K562 (cell line): ENCODE data around the gene CBFA2T2. TPM values are rescaled to one million over a fixed set of nuclear protein-coding genes. Genes with fewer than 3 reads are reported as not detected.

Experiments used
- ATAC-seq: fragments of 200-7000 bp; cut with Tn5 transposase; 3 replicates; pipeline ENCODE4 v1.9.1; 2020; ENCODE audit warnings: moderate library complexity
- BruUV-seq: library from RNA; stranded (reverse); fragments of 400-500 nt; replicated peaks from 2 replicates; lab custom pipeline; 2021; lab: Mats Ljungman, UMichigan
- CTCF ChIA-PET: fragments of 300-600 bp; formaldehyde crosslinking; extraction: SDS; loops from one replicate; lab custom pipeline; 2021; ENCODE audit warnings: low intra/inter-chr PET ratio; lab: Yijun Ruan, JAX
- POLR2A ChIA-PET: fragments of 300-600, 350-650 bp; sonication (Branson Sonifier 250); formaldehyde crosslinking; extraction: SDS; loops from one replicate; lab custom pipeline; 2021; ENCODE audit warnings: antibody characterized with exemption, inconsistent platforms; lab: Yijun Ruan, JAX
- DNase-seq, 4 experiments: peaks; one replicate each; pipeline versions ENCODE4 v3.0.0 to v3.0.0-alpha.2; 2011 to 2018; ENCODE audit warnings: low spot score in 3 of 4, mixed read lengths in 3 of 4; ENCODE audit errors: extremely low read depth in 1 of 4
- FAIRE-seq: peaks from 2 replicates; lab custom pipeline; 2011; peaks lifted over from hg19 to GRCh38; lab: Jason Lieb, UNC
- H2AFZ ChIP-seq: 2 replicates; pipeline ENCODE4 v1.6.0; 2011; ENCODE audit warnings: low read depth, low read length, control low read depth, inconsistent platforms
- H3K27ac ChIP-seq: fragments of 200-600 bp; 3 replicates; pipeline ENCODE4 v1.8.0; 2011; ENCODE audit warnings: low read depth, mild to moderate bottlenecking, control low read depth, inconsistent platforms, low read length, moderate library complexity, mixed read lengths; ENCODE audit errors: extremely low read depth
- H3K27me3 ChIP-seq, 2 experiments: fragments of 300-600 bp in 1 of 2; 2 replicates in 1 of 2; 3 replicates in 1 of 2; pipeline versions ENCODE4 v1.6.0 to v1.8.0; 2011; ENCODE audit warnings: inconsistent platforms in 2 of 2, low read length in 2 of 2, mild to moderate bottlenecking in 1 of 2, mixed read lengths in 1 of 2, moderate library complexity in 1 of 2; ENCODE audit not compliant: control insufficient read depth in 2 of 2, insufficient read depth in 2 of 2
- H3K36me3 ChIP-seq: fragments of 300-600 bp; 3 replicates; pipeline ENCODE4 v1.8.0; 2011; ENCODE audit warnings: mild to moderate bottlenecking, low read length, inconsistent platforms; ENCODE audit not compliant: control insufficient read depth, insufficient read depth
- H3K4me1 ChIP-seq, 2 experiments: fragments of 200-600 bp in 1 of 2; replicated peaks in 1 of 2; 2 replicates in 1 of 2; 3 replicates in 1 of 2; pipeline versions ENCODE4 v1.5.1 to v1.8.0; 2011; ENCODE audit warnings: inconsistent platforms in 2 of 2, low read length in 2 of 2, mild to moderate bottlenecking in 1 of 2, mixed read lengths in 1 of 2, moderate library complexity in 1 of 2; ENCODE audit not compliant: control insufficient read depth in 2 of 2, insufficient read depth in 2 of 2
- H3K4me2 ChIP-seq: 2 replicates; pipeline ENCODE4 v1.6.1; 2011; ENCODE audit warnings: low read length, control low read depth, inconsistent platforms, mixed read lengths; ENCODE audit not compliant: insufficient read depth
- H3K4me3 ChIP-seq: fragments of 200-600 bp; sonication (generic), shearing (Covaris generic); 2 replicates; pipeline ENCODE4 v1.5.1; 2016; ENCODE audit warnings: control low read depth, inconsistent platforms
- H3K79me2 ChIP-seq: fragments of 200-600 bp; 3 replicates; pipeline ENCODE4 v1.8.0; 2011; ENCODE audit warnings: low read length, inconsistent platforms; ENCODE audit not compliant: control insufficient read depth, insufficient read depth
- H3K9ac ChIP-seq, 2 experiments: 2 replicates each; pipeline versions ENCODE4 v1.6.0 to v1.6.1; 2011; ENCODE audit warnings: low read depth in 2 of 2, low read length in 2 of 2, control low read depth in 1 of 2, inconsistent platforms in 1 of 2, mild to moderate bottlenecking in 1 of 2, mixed read lengths in 1 of 2; ENCODE audit not compliant: insufficient read depth in 1 of 2
- H3K9me1 ChIP-seq: one replicate; pipeline ENCODE4 v1.6.0; 2011; ENCODE audit warnings: inconsistent platforms, mild to moderate bottlenecking, low read length, moderate library complexity; ENCODE audit not compliant: control insufficient read depth, insufficient read depth
- H3K9me3 ChIP-seq: replicated peaks from 2 replicates; pipeline ENCODE4 v1.5.1; 2011; ENCODE audit warnings: low read depth, low read length, inconsistent platforms; ENCODE audit not compliant: control insufficient read depth, insufficient read depth
- H4K20me1 ChIP-seq: replicated peaks from 2 replicates; pipeline ENCODE4 v1.6.1; 2011; ENCODE audit warnings: low read length, inconsistent platforms, mixed read lengths; ENCODE audit not compliant: control insufficient read depth, insufficient read depth
- MGA ChIP-seq: fragments of 450-650 bp; IDR thresholded peaks from 2 replicates; pipeline ENCODE4 v1.6.1; 2016; ENCODE audit warnings: mild to moderate bottlenecking, moderate library complexity
- POLR2AphosphoS2 ChIP-seq: IDR thresholded peaks from 2 replicates; pipeline ENCODE4 v1.6.1; 2012; ENCODE audit warnings: low read length, improper control_type of control experiment
- WGBS: fragments of 100-300 bp; shearing (Covaris generic); methylation state at CpG from one replicate; pipeline ENCODE4 v1.1.6; 2016; ENCODE audit warnings: low coverage, mixed read lengths; ENCODE audit not compliant: insufficient coverage; ENCODE audit errors: missing lambda C conversion rate; 5-methylcytosine and 5-hydroxymethylcytosine counted together
- in situ Hi-C: fragments of 300-500 bp; cut with MboI; formaldehyde crosslinking; loops from 4 replicates; pipeline ENCODE4 v1.15.0; 2018; ENCODE audit warnings: inconsistent platforms, mixed read lengths
- intact Hi-C: fragments of 100-400 bp; cut with micrococcal nuclease; formaldehyde crosslinking; loops from 2 replicates; pipeline ENCODE4 v1.14.2; 2022
- polyA plus RNA-seq, 8 experiments: library from polyadenylated mRNA; depleted of rRNA in 4 of 8; stranded (reverse) in 5 of 8; unstranded in 3 of 8; fragments of >200 nt; fragmentation: Nextera tagmentation in 2 of 8; fragmentation: Illumina TruSeq in 1 of 8; extraction: Ambion mirVana in 2 of 8; extraction: Trizol in 1 of 8; gene quantifications; 2 replicates each; pipeline versions ENCODE4 v1.2.1 to v1.2.3, GENCODE V29; 2011 to 2014; ENCODE audit warnings: inconsistent platforms in 1 of 8, missing spikeins in 1 of 8
- total RNA-seq, 7 experiments: library from RNA; depleted of rRNA in 6 of 7; stranded (reverse); fragments of >200 nt in 6 of 7; fragmentation: Illumina TruSeq in 2 of 7; extraction: Trizol in 2 of 7; gene quantifications; 2 replicates each; pipeline versions ENCODE4 v1.2.1 to v1.2.3, GENCODE V29; 2011 to 2021; ENCODE audit warnings: low replicate concordance in 1 of 7

The CBFA2T2 gene
- total and polyA plus RNA-seq, 9 of the 15 experiments (the other 6 are each of a cell fraction or from before 2014, with no cell fraction given): 0.27 to 9.6 (median 5.8) TPM

GRCh38 chr20:33578510-33578909 is 88.6 kb downstream of the CBFA2T2 start:
- no peak overlapping the region for H3K9ac ChIP-seq
- no peak for DNase-seq

More at GRCh38 chr20:33578510-33578909, 88.6 kb downstream of the CBFA2T2 start:
- ChIA-PET POLR2A (interaction anchor here (1.0 to 1.7 kb wide), 4 partner anchors 10 to 19 kb away, joined by 3 to 4 read pairs (median 4); no protein-coding TSS in a partner anchor), CTCF (no interaction called here)
- no TSS peak for BruUV-seq
- Histone ChIP-seq H3K36me3 (no peaks in the 10 kb centered on the region), H3K4me2 (no peak overlapping the region), H2AFZ (no peak overlapping the region), H3K9me1 (no peaks in the 10 kb centered on the region), H3K27me3 (no peaks in the 10 kb centered on the region), H3K27ac (no peak overlapping the region), H3K79me2 (no peaks in the 10 kb centered on the region), H3K4me3 (no peak overlapping the region), H3K4me1 (no peaks in the 10 kb centered on the region; a peak in 1 of 5 replicates), H3K9me3 (no peaks in the 10 kb centered on the region), H4K20me1 (no peaks in the 10 kb centered on the region)
- ATAC-seq (no peak), FAIRE-seq (no peak)
- whole genome bisulfite sequencing: 42% methylated on average over 1 of the region's 1 CpG
- TF ChIP-seq POLR2AphosphoS2 (no peak), MGA (no peak)
- in situ Hi-C loops: no loop called here
- intact Hi-C loops: no loop called here
